GM19043 (cell line): ENCODE data around the gene TUBA3D.
"Not testable (repeated sequence)": the region's sequence is repeated elsewhere in the genome, so short reads cannot be mapped to it uniquely, and the experiment has no call there.

Experiments
- ATAC-seq: cut with Tn5 transposase; IDR thresholded peaks from one replicate; pipeline ENCODE4 v1.9.1; 2021; ENCODE audit warnings: low read depth; ENCODE audit not compliant: unreplicated experiment

Gene TUBA3D

GRCh38 chr2:131511969-131512870, 36.3 kb downstream of the TUBA3D start:
- ATAC-seq: not testable (repeated sequence)

DNA sequence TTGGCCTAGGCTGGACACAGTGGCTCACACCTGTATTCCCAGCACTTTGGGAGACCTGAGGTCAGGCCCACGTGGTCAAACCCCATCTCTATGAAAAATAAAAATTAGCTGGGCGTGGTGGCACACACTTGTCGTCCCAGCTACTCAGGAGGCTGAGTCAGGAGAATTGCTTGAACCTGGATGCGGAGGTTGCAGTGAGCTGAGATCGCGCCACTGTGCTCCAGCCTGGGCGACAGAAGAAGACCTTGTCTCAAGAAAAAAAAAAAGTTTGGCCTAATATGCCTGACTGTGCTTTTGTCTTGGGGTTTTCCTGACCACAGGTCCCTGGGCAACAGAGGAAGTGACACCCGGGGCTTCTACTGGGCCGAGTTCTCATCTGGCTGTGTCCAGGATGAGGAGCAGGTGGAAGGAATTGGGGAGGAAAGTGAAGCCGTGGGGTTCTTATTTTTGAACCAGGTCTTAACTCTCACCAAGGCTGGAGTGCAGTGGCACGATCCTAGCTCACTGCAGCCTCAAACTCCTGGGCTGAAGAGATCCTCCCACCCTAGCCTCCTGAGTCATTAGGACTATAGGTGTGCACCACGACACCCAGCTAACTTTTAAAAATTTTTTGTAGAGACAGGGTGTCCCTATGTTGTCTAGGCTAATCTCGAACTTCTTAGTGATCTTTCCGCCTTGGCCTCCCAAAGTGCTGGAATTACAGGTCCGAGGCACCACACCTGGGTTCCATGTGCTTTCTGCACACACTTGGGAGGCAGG, 38.7 kb downstream of the TUBA3D start:
- ATAC-seq: peak; percentile 79

DNA sequence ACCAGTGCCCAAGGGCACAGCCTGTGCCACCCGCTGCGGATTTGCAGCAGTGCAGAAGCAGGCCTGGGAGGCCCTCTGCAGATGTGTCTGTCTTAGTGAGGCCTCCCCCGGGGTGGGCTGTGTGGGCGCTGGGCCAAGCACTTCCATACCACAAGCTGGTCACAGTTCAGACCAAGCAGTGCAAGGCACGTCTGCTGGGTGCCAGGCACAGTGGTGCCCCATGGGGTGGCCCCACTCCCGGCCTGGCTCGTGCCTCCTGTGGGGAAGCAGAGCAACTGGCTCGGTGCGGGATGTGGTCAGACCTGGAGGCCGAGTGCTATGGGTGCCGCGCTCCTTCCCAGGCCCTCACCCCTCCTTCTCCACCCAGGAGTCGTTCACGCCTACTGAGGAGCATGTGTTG, 39.3 kb downstream of the TUBA3D start:
- not testable (repeated sequence) for ATAC-seq

DNA sequence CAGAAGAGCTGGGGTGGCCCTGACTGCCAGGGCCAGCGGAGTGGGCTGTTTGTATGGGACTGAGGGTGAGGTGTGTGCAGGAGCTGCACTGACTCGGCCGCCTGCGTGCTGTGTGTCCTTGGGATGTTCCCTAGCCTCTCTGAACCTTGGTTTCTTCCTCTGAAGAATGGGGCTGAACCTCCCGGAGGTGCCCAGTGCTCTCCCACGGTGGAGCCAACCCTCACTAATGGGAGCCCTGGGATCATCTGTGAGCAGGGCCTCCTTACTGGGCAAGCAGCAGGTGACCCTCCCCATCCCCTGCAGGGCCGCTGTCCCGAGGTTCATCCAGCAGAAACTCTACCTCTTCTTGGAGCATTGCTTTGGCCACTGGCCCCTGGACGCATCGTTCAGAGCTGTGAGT, 40.1 kb downstream of the TUBA3D start:
- ATAC-seq: no peak

GRCh38 chr2:131516621-131517020, 40.7 kb downstream of the TUBA3D start:
- not testable (repeated sequence) for ATAC-seq

DNA sequence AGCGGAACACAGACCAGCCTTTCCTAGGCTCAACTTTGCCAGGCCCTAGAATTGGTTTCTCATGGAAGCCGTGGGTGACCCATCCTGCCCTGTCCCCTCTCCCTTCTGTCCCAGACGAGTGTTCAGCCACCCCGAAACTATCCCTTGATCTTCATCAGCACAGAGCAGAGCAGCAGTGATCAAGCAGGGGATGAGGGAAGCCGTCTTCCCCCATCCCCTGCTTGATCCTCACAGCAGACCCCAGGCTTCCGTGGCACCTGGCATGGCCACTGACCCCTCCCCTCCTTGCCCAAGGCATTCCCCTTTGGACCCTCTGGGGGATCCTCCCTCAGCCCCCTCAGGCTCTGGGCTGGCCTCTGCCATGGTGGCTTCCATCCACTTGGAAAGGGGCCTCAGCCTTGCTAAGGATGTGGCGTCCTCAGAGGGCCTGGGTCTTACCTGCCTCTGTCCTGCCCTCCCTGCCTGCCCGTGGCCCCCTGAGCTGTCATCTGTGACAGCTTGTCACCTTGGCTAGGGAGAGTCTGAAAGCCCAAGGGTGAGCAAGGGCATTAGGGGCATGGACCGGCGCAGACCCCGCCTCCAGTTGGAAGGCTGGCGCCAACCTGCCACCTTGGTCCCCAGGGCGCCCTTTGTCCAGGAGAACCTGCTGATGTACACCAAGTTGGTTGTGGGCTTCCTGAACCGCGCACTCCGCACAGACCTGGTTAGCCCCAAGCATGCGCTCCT, 41.4 kb downstream of the TUBA3D start:
- ATAC-seq: no peak

DNA sequence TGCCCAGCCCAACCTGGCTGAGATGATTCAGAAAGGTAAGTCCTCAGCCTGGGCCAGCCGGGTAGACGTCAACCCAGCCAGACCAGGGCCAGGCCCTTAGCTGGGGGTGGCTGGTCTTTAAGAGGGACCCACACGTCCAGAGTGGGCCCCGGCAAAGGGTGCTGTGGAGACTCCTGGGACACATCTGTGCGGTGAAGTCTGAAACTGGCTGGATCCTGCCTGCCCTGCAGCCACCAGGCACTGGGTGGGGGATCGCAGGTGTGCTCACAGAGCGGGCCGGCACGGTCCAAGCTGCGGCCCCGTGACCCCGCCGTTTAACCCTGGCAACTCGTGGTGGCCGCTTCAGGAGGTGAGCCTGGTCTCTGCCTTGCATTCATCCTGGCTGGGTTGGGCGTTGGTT, 41.9 kb downstream of the TUBA3D start:
- not testable (repeated sequence) for ATAC-seq

DNA sequence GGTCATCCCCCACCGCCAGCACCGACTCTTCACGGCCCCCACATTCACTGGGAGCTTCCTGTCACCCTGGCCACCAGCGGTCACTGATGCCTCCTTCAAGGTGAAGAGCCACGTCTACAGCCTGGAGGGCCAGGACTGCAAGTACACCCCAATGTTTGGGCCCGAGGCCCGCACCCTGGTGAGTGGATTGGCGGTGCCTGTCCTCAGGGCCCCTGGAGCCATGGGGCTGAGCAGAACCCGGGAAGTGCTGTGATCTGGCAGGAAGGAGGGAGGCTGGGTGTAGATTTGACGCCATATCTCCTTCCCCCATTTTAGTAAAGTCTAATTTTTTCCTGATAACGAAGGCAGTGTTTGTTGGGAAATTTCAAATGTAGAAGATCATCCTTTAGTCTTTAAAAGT, 42.6 kb downstream of the TUBA3D start:
- ATAC-seq: not testable (repeated sequence)

GRCh38 chr2:131519466-131519865, 43.5 kb downstream of the TUBA3D start:
- no peak for ATAC-seq

DNA sequence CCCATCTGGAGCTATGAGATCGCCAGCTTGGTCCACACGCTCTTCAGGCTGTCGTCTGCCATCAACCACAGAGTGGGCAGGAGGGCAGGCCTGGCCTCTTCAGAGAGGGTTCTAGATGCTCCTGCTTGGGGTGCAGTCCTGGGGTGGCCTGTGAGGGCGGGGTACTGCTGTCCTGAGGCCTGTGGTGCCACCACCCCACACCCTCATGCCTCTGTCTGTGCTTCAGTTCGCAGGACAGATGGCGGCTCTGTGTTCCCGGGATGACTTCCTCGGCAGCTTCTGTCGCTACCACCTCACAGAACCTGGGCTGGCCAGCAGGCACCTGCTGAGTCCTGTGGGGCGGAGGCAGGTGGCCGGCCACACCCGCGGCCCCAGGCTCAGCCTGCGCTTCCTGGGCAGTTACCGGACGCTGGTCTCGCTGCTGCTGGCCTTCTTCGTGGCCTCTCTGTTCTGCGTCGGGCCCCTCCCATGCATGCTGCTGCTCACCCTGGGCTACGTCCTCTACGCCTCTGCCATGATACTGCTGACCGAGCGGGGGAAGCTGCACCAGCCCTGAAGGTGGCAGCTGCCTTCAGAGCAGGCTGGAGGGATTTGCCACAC, 44.1 kb downstream of the TUBA3D start:
- ATAC-seq: not testable (repeated sequence)

- no peak for ATAC-seq
These were observed 44.6 kb downstream of the TUBA3D start for GRCh38 chr2:131520526-131520925.

DNA sequence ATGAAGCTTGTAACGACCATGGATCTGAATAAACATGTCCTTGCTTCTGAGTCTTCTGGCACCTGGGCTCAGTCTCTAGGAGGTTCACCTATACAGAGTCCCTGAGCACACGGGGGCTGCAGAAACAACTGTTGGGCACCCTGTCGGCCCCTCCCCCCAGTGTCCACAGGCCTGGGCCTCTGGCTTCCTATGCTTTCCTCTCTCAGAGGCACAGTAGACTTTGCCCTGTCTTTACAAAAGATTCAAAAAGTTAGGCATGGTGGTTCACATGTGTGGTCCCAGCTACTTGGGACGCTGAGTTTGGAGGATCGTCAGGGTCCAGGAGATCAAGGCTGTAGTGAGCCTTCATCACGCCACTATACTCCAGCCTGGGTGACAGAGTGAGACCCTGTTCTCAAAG, 45.6 kb downstream of the TUBA3D start:
- ATAC-seq: not testable (repeated sequence)

- no peak for ATAC-seq
These were observed 46.3 kb downstream of the TUBA3D start for GRCh38 chr2:131521961-131522781.

GRCh38 chr2:131525256-131525655, 49.3 kb downstream of the TUBA3D start:
- not testable (repeated sequence) for ATAC-seq

GRCh38 chr2:131527131-131528001, 51.4 kb downstream of the TUBA3D start, which contains the start of gene CCDC74A:
CCDC74A (plus strand) TSS chr2:131527888; CDS start chr2:131527971, 83 bp downstream.
- ATAC-seq: peak; percentile 80

- ATAC-seq: peak; percentile 66
These were observed 53.3 kb downstream of the TUBA3D start for GRCh38 chr2:131528981-131529863.

DNA sequence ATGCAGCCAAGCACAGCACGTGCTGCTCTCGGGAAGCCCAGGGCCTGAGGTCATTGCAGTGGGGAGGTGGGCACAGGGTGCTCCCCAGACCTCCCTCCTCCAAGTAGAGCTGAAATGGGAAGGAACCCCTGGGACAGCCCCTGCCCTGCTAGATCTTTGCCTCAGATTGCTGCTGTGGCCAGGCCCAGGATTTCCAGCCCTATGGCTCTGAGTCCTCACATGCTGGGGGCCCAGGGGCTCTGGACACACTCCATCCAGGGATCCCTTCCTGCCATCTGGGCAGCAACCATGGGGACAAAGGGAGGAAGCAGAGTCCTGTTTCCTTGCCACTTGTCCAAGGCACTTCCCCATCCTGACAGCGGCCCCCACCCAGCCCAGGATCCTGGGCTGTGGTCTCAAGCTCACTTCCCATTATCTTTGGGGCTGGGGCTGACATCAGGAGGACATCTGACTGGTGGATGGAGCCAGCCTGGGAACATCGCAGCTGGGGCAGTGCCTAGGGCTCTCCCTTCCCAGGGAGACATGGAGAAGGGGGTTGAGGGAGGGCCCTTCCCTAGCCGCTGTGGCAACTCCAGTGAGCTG, 54.0 kb downstream of the TUBA3D start:
- not testable (repeated sequence) for ATAC-seq
